Measurements from ENCODE around the gene SNAP47. TPM values are rescaled to one million over a fixed set of nuclear protein-coding genes. Genes with fewer than 3 reads are reported as not detected.

Gene SNAP47
- total and polyA plus RNA-seq, 2 donors (not counting 3 experiments of a cell fraction or from before 2014, with no cell fraction given) = 24.0 to 32.7 TPM

- Histone ChIP-seq H3K79me2 (ENCODE audit: control insufficient read depth, insufficient read depth, low read length) (no peaks in the 10 kb centered on the region), H3K27me3 (ENCODE audit: control insufficient read depth in 2 of 2, insufficient read depth in 2 of 2, low read length in 2 of 2) (no peaks in the 10 kb centered on the region), H2AFZ (ENCODE audit: low read depth, low read length) (no peak overlapping the region), H3K4me2 (ENCODE audit: insufficient read depth, low read length) (no peak overlapping the region), H3K9me3 (replicated peaks; ENCODE audit: control insufficient read depth, insufficient read depth, low read length) (no peaks in the 10 kb centered on the region), H4K20me1 (replicated peaks; ENCODE audit: control insufficient read depth, extremely low read depth, insufficient read depth, low read length) (no peaks in the 10 kb centered on the region), H3K36me3 (ENCODE audit: control insufficient read depth in 2 of 2, extremely low read depth in 1 of 2, insufficient read depth in 2 of 2, low read length in 2 of 2) (peaks cover 0 to 22% of the 10 kb centered on the region in 2 experiments), H3K4me1 (ENCODE audit: control insufficient read depth, extremely low read depth, insufficient read depth, low read length) (peaks cover 4% of the 10 kb centered on the region), H3K27ac (ENCODE audit: insufficient read depth, low read depth, low read length) (no peak overlapping the region), H3K9ac (replicated peaks; ENCODE audit: extremely low read depth, insufficient read depth, low read length) (no peak overlapping the region), H3K9me1 (replicated peaks; ENCODE audit: control insufficient read depth, extremely low read depth, insufficient read depth, low read length) (no peaks in the 10 kb centered on the region), H3K4me3 (replicated peaks in 1 of 3; ENCODE audit: insufficient read depth in 1 of 3, low read depth in 1 of 3, low read length in 3 of 3) (no peak overlapping the region)
- ChIA-PET CTCF (no interaction called here), POLR2A (no interaction called here)
- no TSS peak for BruUV-seq (replicated peaks)
- no peak for FAIRE-seq
- dilution Hi-C loops (cut with MboI; ENCODE audit: extremely low pct_ligation_motif_present, low sequenced_read_pairs) = no loop called here
- no peak for TF ChIP-seq CTCF (IDR thresholded peaks at IDR 0.05; ENCODE audit: extremely low read depth in 1 of 2, insufficient read depth in 1 of 2, low read depth in 1 of 2, low read length in 2 of 2)
- TF ChIP-seq GATA2 (IDR thresholded peaks at IDR 0.05; ENCODE audit: insufficient read depth, insufficient read length, low read depth, low read length) = no peak
- TF ChIP-seq FOS (IDR thresholded peaks at IDR 0.05; ENCODE audit: borderline replicate concordance, insufficient read depth, low read length) = no peak
- no peak for TF ChIP-seq MAX (IDR thresholded peaks at IDR 0.05; ENCODE audit: insufficient read depth, insufficient read length)
- TF ChIP-seq POLR2A (IDR thresholded peaks at IDR 0.05; ENCODE audit: low read depth, low read length) = no peak
- TF ChIP-seq EZH2 (IDR thresholded peaks at IDR 0.05; ENCODE audit: borderline replicate concordance, low read depth, low read length, severe bottlenecking) = no peak
- TF ChIP-seq POLR2AphosphoS5 (IDR thresholded peaks at IDR 0.05; ENCODE audit: insufficient read depth, low read depth, low read length) = no peak
- no peak for TF ChIP-seq MYC (IDR thresholded peaks at IDR 0.05; ENCODE audit: low read depth, low read length)
- no peak for TF ChIP-seq JUN (IDR thresholded peaks at IDR 0.05; ENCODE audit: borderline replicate concordance, insufficient read depth, insufficient read length, low read depth)
- intact Hi-C loops (cut with micrococcal nuclease) = no loop called here
- DNase-seq (ENCODE audit: low read depth, low spot score) = no peak
Observed at GRCh38 chr1:227766653-227767277, 31.5 kb downstream of the SNAP47 start.

Data from endothelial cell of umbilical vein (primary cell).